ENCODE data around the gene ASTN2.

DNA sequence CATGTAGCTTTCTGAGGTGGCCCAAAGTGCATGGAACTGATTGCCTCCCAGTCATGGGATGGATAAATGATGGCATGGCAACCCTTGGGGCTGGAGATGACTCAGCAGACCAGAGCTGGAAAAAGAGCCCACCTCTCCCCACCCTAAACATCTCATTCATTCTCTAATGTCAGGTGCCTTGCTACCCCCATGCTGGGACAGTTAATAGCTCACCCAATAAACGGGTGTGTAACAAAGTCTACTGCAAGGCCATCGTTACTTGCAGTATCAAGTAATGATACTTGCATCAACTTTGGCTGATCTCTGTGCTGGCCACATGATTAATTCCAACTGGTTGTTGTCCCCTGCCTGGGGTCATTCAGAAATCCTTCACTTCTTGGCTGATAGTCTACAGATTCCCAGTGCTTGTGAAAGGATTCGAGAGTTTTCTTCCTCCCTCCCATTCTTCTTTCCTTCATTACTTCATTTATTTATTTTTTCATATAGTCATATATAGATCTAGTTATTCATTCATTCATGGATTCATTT is 850.5 kb downstream of the ASTN2 start:
- TF ChIP-seq ZNF274 (IDR thresholded peaks at IDR 0.05; ENCODE audit: low read depth, low read length) (no peak), YY1 (IDR thresholded peaks at IDR 0.05; ENCODE audit: insufficient read depth, insufficient read length) (no peak), SUZ12 (IDR thresholded peaks at IDR 0.05; ENCODE audit: extremely low read depth, insufficient read depth, insufficient read length) (no peak)

All from NT2/D1 (cell line).